Keratinocyte (primary cell): ENCODE data around the gene ZNF691. TPM values are rescaled to one million over a fixed set of nuclear protein-coding genes. Genes with fewer than 3 reads are reported as not detected.
A peak's percentile ranks its signal among the peaks of the same experiment; 100 is the strongest.

ENCODE experiments used
- DNase-seq: peaks from one replicate; pipeline ENCODE4 v3.0.0-alpha.2; 2011; ENCODE audit warnings: low read depth, missing footprints, low spot score
- FAIRE-seq: peaks from 2 replicates; lab custom pipeline; 2011; peaks lifted over from hg19 to GRCh38; lab: Jason Lieb, UNC
- H2AFZ ChIP-seq: 2 replicates; pipeline ENCODE4 v1.6.0; 2012; ENCODE audit warnings: low read length, control low read depth, inconsistent platforms; ENCODE audit not compliant: control insufficient read depth
- H3K27ac ChIP-seq: 2 replicates; pipeline ENCODE4 v1.5.1; 2011; ENCODE audit warnings: low read length; ENCODE audit not compliant: control insufficient read depth, insufficient read depth
- H3K27me3 ChIP-seq: 3 replicates; pipeline ENCODE4 v1.6.0; 2011; ENCODE audit warnings: low read length; ENCODE audit not compliant: control insufficient read depth, insufficient read depth; ENCODE audit errors: extremely low read depth
- H3K36me3 ChIP-seq, 2 experiments: 2 replicates in 1 of 2; 3 replicates in 1 of 2; pipeline ENCODE4 v1.5.1; 2011; ENCODE audit warnings: low read length in 2 of 2, mild to moderate bottlenecking in 1 of 2; ENCODE audit not compliant: control insufficient read depth in 2 of 2, insufficient read depth in 2 of 2; ENCODE audit errors: extremely low read depth in 1 of 2
- H3K4me1 ChIP-seq: 3 replicates; pipeline ENCODE4 v1.5.1; 2011; ENCODE audit warnings: low read length; ENCODE audit not compliant: control insufficient read depth, insufficient read depth; ENCODE audit errors: extremely low read depth
- H3K4me2 ChIP-seq: 3 replicates; pipeline ENCODE4 v1.6.0; 2011; ENCODE audit warnings: low read depth, low read length; ENCODE audit not compliant: control insufficient read depth, insufficient read depth; ENCODE audit errors: extremely low read depth
- H3K4me3 ChIP-seq, 3 experiments: fragments of 200-600 bp in 1 of 3; sonication (generic) in 1 of 3; 2 replicates in 2 of 3; 3 replicates in 1 of 3; pipeline ENCODE4 v1.5.1; 2011 to 2016; ENCODE audit warnings: low read length in 3 of 3, mild to moderate bottlenecking in 3 of 3, control low read depth in 2 of 3, inconsistent platforms in 1 of 3, low read depth in 1 of 3, mixed read lengths in 1 of 3, mixed run types in 1 of 3, moderate library complexity in 1 of 3; ENCODE audit not compliant: control insufficient read depth in 2 of 3, insufficient read depth in 2 of 3; ENCODE audit errors: extremely low read depth in 1 of 3
- H3K79me2 ChIP-seq: 2 replicates; pipeline ENCODE4 v1.6.0; 2012; ENCODE audit warnings: low read length; ENCODE audit not compliant: control insufficient read depth, insufficient read depth
- H3K9ac ChIP-seq: 3 replicates; pipeline ENCODE4 v1.6.0; 2011; ENCODE audit warnings: low read length; ENCODE audit not compliant: control insufficient read depth, insufficient read depth; ENCODE audit errors: extremely low read depth
- H3K9me1 ChIP-seq: 3 replicates; pipeline ENCODE4 v1.6.0; 2011; ENCODE audit warnings: low read length; ENCODE audit not compliant: control insufficient read depth, insufficient read depth; ENCODE audit errors: extremely low read depth
- H3K9me3 ChIP-seq: 2 replicates; pipeline ENCODE4 v1.5.1; 2012; ENCODE audit warnings: low read depth, low read length; ENCODE audit not compliant: control insufficient read depth
- H4K20me1 ChIP-seq: 3 replicates; pipeline ENCODE4 v1.6.0; 2011; ENCODE audit warnings: low read length; ENCODE audit not compliant: control insufficient read depth, insufficient read depth; ENCODE audit errors: extremely low read depth
- CTCF ChIP-seq, 3 experiments: IDR thresholded peaks in 1 of 3; conservative IDR thresholded peaks in 1 of 3; optimal IDR thresholded peaks in 1 of 3; 2 replicates in 2 of 3; 3 replicates in 1 of 3; pipeline versions ENCODE3 to v1.5.1; 2011; ENCODE audit warnings: low read length in 3 of 3, mild to moderate bottlenecking in 3 of 3, moderate library complexity in 2 of 3, control low read depth in 1 of 3, inconsistent platforms in 1 of 3; ENCODE audit not compliant: insufficient read depth in 2 of 3; ENCODE audit errors: extremely low read depth in 1 of 3
- EZH2 ChIP-seq: IDR thresholded peaks from one replicate; pipeline ENCODE4 v1.6.1; 2012; ENCODE audit warnings: inconsistent platforms, mild to moderate bottlenecking, low read length, moderate library complexity
- dilution Hi-C: fragments of 300-500 bp; cut with MboI; formaldehyde crosslinking; loops from one replicate; pipeline ENCODE4 v1.7.0; 2020; ENCODE audit warnings: low sequenced_read_pairs; ENCODE audit not compliant: extremely low pct_ligation_motif_present
- polyA plus RNA-seq, 5 experiments: library from polyadenylated mRNA; depleted of rRNA in 3 of 5; stranded (reverse) in 3 of 5; stranded (forward) in 1 of 5; unstranded in 1 of 5; fragments of >200 nt; gene quantifications; 1 replicate in 1 of 5; 2 replicates in 3 of 5; 3 replicates in 1 of 5; pipeline versions ENCODE4 v1.2.1 to v1.2.3, GENCODE V29; 2011 to 2012; ENCODE audit warnings: missing spikeins in 2 of 5, low read depth in 1 of 5, low replicate concordance in 1 of 5

Gene ZNF691
- polyA plus RNA-seq, 1 donor (not counting 4 experiments of a cell fraction or from before 2014, with no cell fraction given) = 3.8 TPM

- Histone ChIP-seq H3K27ac (no peak overlapping the region), H3K27me3 (no peaks in the 10 kb centered on the region), H2AFZ (no peak overlapping the region), H3K9ac (no peak overlapping the region), H3K36me3 (peaks cover 3 to 5% of the 10 kb centered on the region in 2 experiments), H4K20me1 (no peaks in the 10 kb centered on the region), H3K9me1 (no peaks in the 10 kb centered on the region), H3K9me3 (no peaks in the 10 kb centered on the region), H3K4me3 (no peak overlapping the region), H3K4me1 (no peaks in the 10 kb centered on the region), H3K79me2 (no peaks in the 10 kb centered on the region), H3K4me2 (no peak overlapping the region)
- no peak for FAIRE-seq
- TF ChIP-seq CTCF (optimal IDR thresholded peaks at IDR 0.05 in 1 of 3, IDR thresholded peaks at IDR 0.05 in 1 of 3, conservative IDR thresholded peaks at IDR 0.05 in 1 of 3; ENCODE audit: extremely low read depth in 1 of 3, insufficient read depth in 2 of 3, low read length in 3 of 3) = no peak
- TF ChIP-seq EZH2 = no peak
- no peak for DNase-seq
- dilution Hi-C loops = no loop called here
These were observed 4.8 kb upstream of the ZNF691 start for GRCh38 chr1:42841440-42842147.

- FAIRE-seq = peak; percentile 69
- TF ChIP-seq EZH2 = no peak
- no peak for TF ChIP-seq CTCF (optimal IDR thresholded peaks at IDR 0.05 in 1 of 3, IDR thresholded peaks at IDR 0.05 in 1 of 3, conservative IDR thresholded peaks at IDR 0.05 in 1 of 3; ENCODE audit: extremely low read depth in 1 of 3, insufficient read depth in 2 of 3, low read length in 3 of 3)
- H3K4me1 ChIP-seq = peaks cover 6% of the 10 kb centered on the region
- no peak overlapping the region for H2AFZ ChIP-seq
- H3K9ac ChIP-seq = no peak overlapping the region
- no peak overlapping the region for H3K4me3 ChIP-seq
- H3K36me3 ChIP-seq = peaks cover 3 to 8% of the 10 kb centered on the region in 2 experiments
- no peaks in the 10 kb centered on the region for H3K9me1 ChIP-seq
- no peak for DNase-seq
- H3K9me3 ChIP-seq = no peaks in the 10 kb centered on the region
- dilution Hi-C loops = no loop called here
- no peak overlapping the region for H3K27ac ChIP-seq
- peaks cover 8% of the 10 kb centered on the region for H3K79me2 ChIP-seq
- H3K4me2 ChIP-seq = no peak overlapping the region
- H4K20me1 ChIP-seq = no peaks in the 10 kb centered on the region
- H3K27me3 ChIP-seq = no peaks in the 10 kb centered on the region
These were observed 1.7 kb upstream of the ZNF691 start for GRCh38 chr1:42844592-42845140.
